Measurements from ENCODE around the gene ASTL.

ASTL gene

GRCh38 chr2:96105994-96106715 is 32.1 kb downstream of the ASTL start:
- H3K4me3 ChIP-seq (ENCODE audit: low read length): no peak overlapping the region
- peaks cover 14% of the 10 kb centered on the region for H3K4me1 ChIP-seq (ENCODE audit: control insufficient read depth, low read depth, low read length)
- H3K27me3 ChIP-seq (ENCODE audit: control insufficient read depth, insufficient read depth, low read length): no peaks in the 10 kb centered on the region
- H3K9ac ChIP-seq (ENCODE audit: low read length): no peak overlapping the region
- no peak overlapping the region for H3K27ac ChIP-seq (ENCODE audit: low read length)
- no peaks in the 10 kb centered on the region for H3K36me3 ChIP-seq (ENCODE audit: control insufficient read depth, low read depth, low read length)
- H3K9me3 ChIP-seq (ENCODE audit: control insufficient read depth, low read depth, low read length): no peaks in the 10 kb centered on the region

GRCh38 chr2:96105152-96105915 is 33.0 kb downstream of the ASTL start:
- H3K9ac ChIP-seq (ENCODE audit: low read length): no peak overlapping the region
- no peaks in the 10 kb centered on the region for H3K27me3 ChIP-seq (ENCODE audit: control insufficient read depth, insufficient read depth, low read length)
- H3K36me3 ChIP-seq (ENCODE audit: control insufficient read depth, low read depth, low read length): no peaks in the 10 kb centered on the region
- H3K27ac ChIP-seq (ENCODE audit: low read length): no peak overlapping the region
- H3K4me1 ChIP-seq (ENCODE audit: control insufficient read depth, low read depth, low read length): peaks cover 14% of the 10 kb centered on the region
- H3K4me3 ChIP-seq (ENCODE audit: low read length): no peak overlapping the region
- H3K9me3 ChIP-seq (ENCODE audit: control insufficient read depth, low read depth, low read length): no peaks in the 10 kb centered on the region

GRCh38 chr2:96104487-96104861 is 33.8 kb downstream of the ASTL start:
- H3K4me3 ChIP-seq (ENCODE audit: low read length): no peak overlapping the region
- no peaks in the 10 kb centered on the region for H3K9me3 ChIP-seq (ENCODE audit: control insufficient read depth, low read depth, low read length)
- H3K36me3 ChIP-seq (ENCODE audit: control insufficient read depth, low read depth, low read length): no peaks in the 10 kb centered on the region
- H3K27me3 ChIP-seq (ENCODE audit: control insufficient read depth, insufficient read depth, low read length): no peaks in the 10 kb centered on the region
- H3K9ac ChIP-seq (ENCODE audit: low read length): no peak overlapping the region
- H3K27ac ChIP-seq (ENCODE audit: low read length): no peak overlapping the region
- H3K4me1 ChIP-seq (ENCODE audit: control insufficient read depth, low read depth, low read length): peaks cover 14% of the 10 kb centered on the region

GRCh38 chr2:96103761-96104486 is 34.4 kb downstream of the ASTL start:
- Histone ChIP-seq H3K36me3 (ENCODE audit: control insufficient read depth, low read depth, low read length) (no peaks in the 10 kb centered on the region), H3K9ac (ENCODE audit: low read length) (no peak overlapping the region), H3K27ac (ENCODE audit: low read length) (no peak overlapping the region), H3K9me3 (ENCODE audit: control insufficient read depth, low read depth, low read length) (no peaks in the 10 kb centered on the region), H3K4me1 (ENCODE audit: control insufficient read depth, low read depth, low read length) (peaks cover 13% of the 10 kb centered on the region), H3K27me3 (ENCODE audit: control insufficient read depth, insufficient read depth, low read length) (no peaks in the 10 kb centered on the region), H3K4me3 (ENCODE audit: low read length) (no peak overlapping the region)

- H3K4me1 ChIP-seq (ENCODE audit: control insufficient read depth, low read depth, low read length): peaks cover 6% of the 10 kb centered on the region
- H3K36me3 ChIP-seq (ENCODE audit: control insufficient read depth, low read depth, low read length): no peaks in the 10 kb centered on the region
- no peaks in the 10 kb centered on the region for H3K9me3 ChIP-seq (ENCODE audit: control insufficient read depth, low read depth, low read length)
- no peaks in the 10 kb centered on the region for H3K27me3 ChIP-seq (ENCODE audit: control insufficient read depth, insufficient read depth, low read length)
- no peak overlapping the region for H3K27ac ChIP-seq (ENCODE audit: low read length)
- H3K9ac ChIP-seq (ENCODE audit: low read length): no peak overlapping the region
- H3K4me3 ChIP-seq (ENCODE audit: low read length): no peak overlapping the region
Observed at GRCh38 chr2:96103187-96103601, 35.1 kb downstream of the ASTL start.

- Histone ChIP-seq H3K4me1 (ENCODE audit: control insufficient read depth, low read depth, low read length) (peaks cover under 1% of the 10 kb centered on the region), H3K27me3 (ENCODE audit: control insufficient read depth, insufficient read depth, low read length) (no peaks in the 10 kb centered on the region), H3K36me3 (ENCODE audit: control insufficient read depth, low read depth, low read length) (no peaks in the 10 kb centered on the region), H3K4me3 (ENCODE audit: low read length) (no peak overlapping the region), H3K9ac (ENCODE audit: low read length) (no peak overlapping the region), H3K27ac (ENCODE audit: low read length) (no peak overlapping the region), H3K9me3 (ENCODE audit: control insufficient read depth, low read depth, low read length) (no peaks in the 10 kb centered on the region)
Observed at GRCh38 chr2:96102596-96103186, 35.6 kb downstream of the ASTL start.

GRCh38 chr2:96100893-96101304 is 37.4 kb downstream of the ASTL start:
- Histone ChIP-seq H3K4me3 (ENCODE audit: low read length) (no peak overlapping the region), H3K4me1 (ENCODE audit: control insufficient read depth, low read depth, low read length) (no peaks in the 10 kb centered on the region), H3K36me3 (ENCODE audit: control insufficient read depth, low read depth, low read length) (no peaks in the 10 kb centered on the region), H3K9ac (ENCODE audit: low read length) (no peak overlapping the region), H3K27me3 (ENCODE audit: control insufficient read depth, insufficient read depth, low read length) (no peaks in the 10 kb centered on the region), H3K9me3 (ENCODE audit: control insufficient read depth, low read depth, low read length) (no peaks in the 10 kb centered on the region), H3K27ac (ENCODE audit: low read length) (no peak overlapping the region)

GRCh38 chr2:96099861-96100798 is 38.2 kb downstream of the ASTL start:
- H3K9ac ChIP-seq (ENCODE audit: low read length): no peak overlapping the region
- H3K4me1 ChIP-seq (ENCODE audit: control insufficient read depth, low read depth, low read length): no peaks in the 10 kb centered on the region
- H3K9me3 ChIP-seq (ENCODE audit: control insufficient read depth, low read depth, low read length): no peaks in the 10 kb centered on the region
- H3K36me3 ChIP-seq (ENCODE audit: control insufficient read depth, low read depth, low read length): no peaks in the 10 kb centered on the region
- H3K27ac ChIP-seq (ENCODE audit: low read length): no peak overlapping the region
- no peaks in the 10 kb centered on the region for H3K27me3 ChIP-seq (ENCODE audit: control insufficient read depth, insufficient read depth, low read length)
- H3K4me3 ChIP-seq (ENCODE audit: low read length): no peak overlapping the region

- H3K4me3 ChIP-seq (ENCODE audit: low read length): no peak overlapping the region
- no peaks in the 10 kb centered on the region for H3K36me3 ChIP-seq (ENCODE audit: control insufficient read depth, low read depth, low read length)
- no peak overlapping the region for H3K9ac ChIP-seq (ENCODE audit: low read length)
- no peaks in the 10 kb centered on the region for H3K9me3 ChIP-seq (ENCODE audit: control insufficient read depth, low read depth, low read length)
- H3K27me3 ChIP-seq (ENCODE audit: control insufficient read depth, insufficient read depth, low read length): no peaks in the 10 kb centered on the region
- no peaks in the 10 kb centered on the region for H3K4me1 ChIP-seq (ENCODE audit: control insufficient read depth, low read depth, low read length)
- no peak overlapping the region for H3K27ac ChIP-seq (ENCODE audit: low read length)
Observed at GRCh38 chr2:96098900-96099590, 39.3 kb downstream of the ASTL start.

GRCh38 chr2:96097951-96098823 is 40.1 kb downstream of the ASTL start:
- Histone ChIP-seq H3K4me1 (ENCODE audit: control insufficient read depth, low read depth, low read length) (no peaks in the 10 kb centered on the region), H3K36me3 (ENCODE audit: control insufficient read depth, low read depth, low read length) (no peaks in the 10 kb centered on the region)

More at GRCh38 chr2:96097951-96098823, 40.1 kb downstream of the ASTL start:
- Histone ChIP-seq H3K27me3 (ENCODE audit: control insufficient read depth, insufficient read depth, low read length) (no peaks in the 10 kb centered on the region), H3K27ac (ENCODE audit: low read length) (no peak overlapping the region), H3K9ac (ENCODE audit: low read length) (no peak overlapping the region), H3K4me3 (ENCODE audit: low read length) (no peak overlapping the region), H3K9me3 (ENCODE audit: control insufficient read depth, low read depth, low read length) (no peaks in the 10 kb centered on the region)

Measured in iPS-18a (cell line).